ENCODE measurements around the gene SLC11A1.
A peak's percentile ranks its signal among the peaks of the same experiment; 100 is the strongest.

SLC11A1 gene

DNA sequence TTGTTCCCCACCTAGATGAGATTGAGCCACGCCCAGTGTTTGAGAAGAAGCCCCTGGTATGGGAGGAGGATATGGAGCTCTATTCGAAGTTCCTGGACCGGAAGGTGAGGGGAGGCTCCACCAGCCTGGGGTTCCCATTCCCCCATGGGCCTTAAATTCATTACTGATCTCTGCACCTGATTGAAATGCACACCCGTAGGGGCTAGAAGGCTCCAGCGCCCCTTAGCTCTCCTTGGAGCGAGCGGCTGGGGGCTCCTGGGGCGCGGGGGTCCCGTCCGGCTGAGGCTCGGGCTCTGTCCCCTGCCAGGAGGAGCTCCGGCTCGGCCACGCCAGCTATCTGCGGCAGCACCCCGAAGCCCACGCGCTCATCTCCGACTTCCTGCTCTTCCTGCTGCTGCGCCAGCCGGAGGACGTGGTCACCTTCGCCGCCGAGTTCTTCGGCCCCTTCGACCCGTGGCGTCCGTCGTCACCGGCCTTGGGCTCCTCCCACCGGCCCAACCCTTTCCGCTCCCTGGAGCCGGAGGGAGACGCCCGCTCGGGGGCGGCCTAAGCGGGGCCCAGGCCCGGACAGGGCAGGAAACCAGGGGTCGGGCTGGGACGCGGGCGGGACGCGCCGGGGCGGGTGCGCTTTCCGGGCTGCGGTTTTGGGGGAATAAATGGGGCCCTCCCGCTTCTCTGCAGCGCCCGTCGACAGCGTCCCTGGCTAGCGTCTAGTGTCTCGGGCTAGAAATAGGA lies 14.5 kb upstream of the SLC11A1 start:
- Histone ChIP-seq H3K9ac (ENCODE audit: low read length) (peak overlapping the region; percentile 83), H3K36me3 (replicated peaks; ENCODE audit: low read depth, low read length) (peaks cover 7% of the 10 kb centered on the region), H3K27me3 (ENCODE audit: low read depth, low read length) (no peaks in the 10 kb centered on the region), H3K9me3 (ENCODE audit: insufficient read depth, low read length) (peaks cover 5% of the 10 kb centered on the region; the same call in 1 of the 2 replicates), H3K4me3 (ENCODE audit: low read length) (peak overlapping the region; percentile 86), H3K79me2 (ENCODE audit: low read length) (no peaks in the 10 kb centered on the region), H2AFZ (ENCODE audit: low read depth, low read length) (peak overlapping the region; percentile 45; the same call in 1 of the 2 replicates), H3K4me1 (ENCODE audit: low read length) (peaks cover 39% of the 10 kb centered on the region), H4K20me1 (ENCODE audit: insufficient read depth, low read length) (no peaks in the 10 kb centered on the region), H3K4me2 (ENCODE audit: low read length) (peak overlapping the region; percentile 78), H3K27ac (ENCODE audit: low read length) (peak overlapping the region; percentile 56)
- TF ChIP-seq CTCF (IDR thresholded peaks at IDR 0.05; ENCODE audit: low read depth, low read length) (no peak), EZH2phosphoT487 (IDR thresholded peaks at IDR 0.05; ENCODE audit: low read depth) (no peak)

- Histone ChIP-seq H3K9ac (ENCODE audit: low read length) (peak overlapping the region; percentile 83), H2AFZ (ENCODE audit: low read depth, low read length) (no peak overlapping the region), H3K4me2 (ENCODE audit: low read length) (peak overlapping the region; percentile 78), H3K36me3 (replicated peaks; ENCODE audit: low read depth, low read length) (peaks cover 7% of the 10 kb centered on the region), H3K4me3 (ENCODE audit: low read length) (peak overlapping the region; percentile 86), H4K20me1 (ENCODE audit: insufficient read depth, low read length) (no peaks in the 10 kb centered on the region), H3K27me3 (ENCODE audit: low read depth, low read length) (no peaks in the 10 kb centered on the region), H3K79me2 (ENCODE audit: low read length) (no peaks in the 10 kb centered on the region), H3K27ac (ENCODE audit: low read length) (peak overlapping the region; percentile 56), H3K4me1 (ENCODE audit: low read length) (peaks cover 34% of the 10 kb centered on the region), H3K9me3 (ENCODE audit: insufficient read depth, low read length) (peaks cover 5% of the 10 kb centered on the region; the same call in 1 of the 2 replicates)
- TF ChIP-seq CTCF (IDR thresholded peaks at IDR 0.05; ENCODE audit: low read depth, low read length) (no peak), EZH2phosphoT487 (IDR thresholded peaks at IDR 0.05; ENCODE audit: low read depth) (no peak)
Observed at GRCh38 chr2:218368150-218368528, 13.9 kb upstream of the SLC11A1 start.

DNA sequence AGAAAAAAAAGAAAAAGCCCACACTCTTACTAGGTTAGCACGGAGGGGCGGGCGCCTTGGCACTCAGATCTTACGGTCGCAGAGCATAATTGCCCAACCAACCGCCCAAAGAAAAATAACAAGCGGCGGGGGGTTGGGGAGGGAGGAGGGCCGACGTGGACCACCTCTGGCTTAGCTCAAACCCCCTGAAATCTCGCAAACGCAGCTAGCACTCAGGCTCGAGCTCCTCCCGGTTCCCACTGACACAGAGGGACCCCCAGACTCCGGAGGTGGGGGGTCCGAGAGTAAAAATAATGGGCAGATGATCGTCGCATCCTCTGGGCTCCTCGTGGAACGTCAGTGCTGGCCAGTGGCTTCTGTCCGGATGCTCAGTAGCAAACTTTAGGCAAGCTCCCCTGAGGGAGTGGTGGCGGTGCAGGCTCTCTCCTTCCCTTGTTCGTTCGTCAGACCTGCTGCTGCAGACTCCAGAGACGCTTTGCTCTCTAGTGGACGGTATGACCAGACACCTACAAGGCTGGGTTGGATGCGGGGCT lies 13.4 kb upstream of the SLC11A1 start:
- Histone ChIP-seq H3K9me3 (ENCODE audit: insufficient read depth, low read length) (peaks cover 5% of the 10 kb centered on the region; the same call in 1 of the 2 replicates), H3K4me3 (ENCODE audit: low read length) (peak overlapping the region; percentile 86), H3K36me3 (replicated peaks; ENCODE audit: low read depth, low read length) (peaks cover 7% of the 10 kb centered on the region), H3K27me3 (ENCODE audit: low read depth, low read length) (no peaks in the 10 kb centered on the region), H3K4me2 (ENCODE audit: low read length) (peak overlapping the region; percentile 78), H2AFZ (ENCODE audit: low read depth, low read length) (no peak overlapping the region), H3K27ac (ENCODE audit: low read length) (no peak overlapping the region), H3K9ac (ENCODE audit: low read length) (peak overlapping the region; percentile 66), H3K79me2 (ENCODE audit: low read length) (no peaks in the 10 kb centered on the region), H3K4me1 (ENCODE audit: low read length) (peaks cover 34% of the 10 kb centered on the region), H4K20me1 (ENCODE audit: insufficient read depth, low read length) (no peaks in the 10 kb centered on the region)
- TF ChIP-seq EZH2phosphoT487 (IDR thresholded peaks at IDR 0.05; ENCODE audit: low read depth) (no peak), CTCF (IDR thresholded peaks at IDR 0.05; ENCODE audit: low read depth, low read length) (no peak)

- H2AFZ ChIP-seq (ENCODE audit: low read depth, low read length) = no peak overlapping the region
- no peaks in the 10 kb centered on the region for H3K27me3 ChIP-seq (ENCODE audit: low read depth, low read length)
- H3K79me2 ChIP-seq (ENCODE audit: low read length) = no peaks in the 10 kb centered on the region
- H3K4me3 ChIP-seq (ENCODE audit: low read length) = peak overlapping the region; percentile 86; the same call in 1 of the 2 replicates
- peaks cover 5% of the 10 kb centered on the region; the same call in 1 of the 2 replicates for H3K9me3 ChIP-seq (ENCODE audit: insufficient read depth, low read length)
- H3K27ac ChIP-seq (ENCODE audit: low read length) = no peak overlapping the region
- H3K9ac ChIP-seq (ENCODE audit: low read length) = peak overlapping the region; percentile 66; the same call in 1 of the 2 replicates
- H4K20me1 ChIP-seq (ENCODE audit: insufficient read depth, low read length) = no peaks in the 10 kb centered on the region
- H3K36me3 ChIP-seq (replicated peaks; ENCODE audit: low read depth, low read length) = peaks cover 7% of the 10 kb centered on the region
- no peak for TF ChIP-seq EZH2phosphoT487 (IDR thresholded peaks at IDR 0.05; ENCODE audit: low read depth)
- no peak for TF ChIP-seq CTCF (IDR thresholded peaks at IDR 0.05; ENCODE audit: low read depth, low read length)
- H3K4me1 ChIP-seq (ENCODE audit: low read length) = peaks cover 34% of the 10 kb centered on the region
- H3K4me2 ChIP-seq (ENCODE audit: low read length) = peak overlapping the region; percentile 78
Observed at GRCh38 chr2:218369330-218369729, 12.7 kb upstream of the SLC11A1 start.
